ENCODE measurements around the gene PTGR3.

PTGR3 gene

DNA sequence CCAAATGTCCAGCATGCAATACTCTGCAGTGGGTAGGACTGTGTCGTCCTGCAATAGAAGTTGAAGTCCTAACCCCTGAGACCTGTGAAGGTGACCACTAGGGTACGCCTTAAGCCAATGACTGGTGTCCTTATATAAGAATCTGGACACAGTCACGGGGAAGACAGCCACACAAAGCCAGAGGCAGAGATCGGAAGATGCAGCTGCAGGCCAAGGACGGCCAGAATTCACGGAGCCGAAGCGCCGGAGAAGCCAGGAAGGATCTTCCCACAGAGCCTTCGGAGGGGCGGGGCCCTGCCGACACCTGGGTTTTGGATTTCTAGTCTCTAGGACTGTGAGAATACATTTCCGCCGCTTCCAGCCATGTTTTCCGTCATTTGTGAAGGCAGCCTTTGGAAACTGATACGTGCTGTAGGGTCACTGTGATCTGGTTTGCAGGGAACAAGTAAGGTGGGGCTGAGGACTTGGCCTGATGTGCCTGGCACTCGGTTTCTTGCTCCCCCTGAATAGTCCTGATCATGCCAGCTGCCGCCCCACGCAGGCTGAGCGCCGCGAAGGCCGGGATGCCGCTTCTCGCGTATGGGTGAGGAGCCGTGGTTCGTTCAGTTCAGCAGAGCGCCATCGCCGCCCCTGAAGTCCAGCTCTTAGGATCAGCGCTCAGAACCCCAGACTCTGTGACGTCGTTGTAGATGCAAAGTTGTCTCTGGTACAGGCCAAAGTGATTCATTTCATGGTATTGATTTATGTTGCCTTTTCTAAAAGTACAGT lies 38.7 kb downstream of the PTGR3 start:
- DNase-seq (ENCODE audit: low read depth in 3 of 3): no peak

DNA sequence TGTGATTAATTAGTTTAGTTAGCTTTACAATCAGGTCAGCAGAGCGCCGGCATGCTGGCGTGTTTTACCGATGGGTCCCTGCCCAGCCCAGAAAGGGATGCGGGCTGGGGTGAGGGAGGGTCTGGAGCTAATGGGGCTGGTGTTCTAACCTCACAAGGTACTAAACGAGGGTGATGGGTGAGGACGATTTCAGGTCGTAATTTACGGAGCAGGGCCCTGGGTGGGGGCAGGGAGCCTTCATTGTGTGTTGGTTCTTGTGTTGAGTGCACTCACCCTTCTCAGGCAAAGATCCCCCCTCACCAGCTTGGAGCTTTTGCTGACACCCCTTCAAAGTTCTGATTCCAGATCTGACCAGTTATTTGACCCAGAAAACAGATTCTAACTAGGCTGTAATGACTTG lies 39.5 kb downstream of the PTGR3 start:
- no peak for DNase-seq (ENCODE audit: low read depth in 3 of 3)

- no peak for DNase-seq (ENCODE audit: low read depth in 3 of 3)
These were observed 40.3 kb downstream of the PTGR3 start for GRCh38 chr18:75168619-75169018.

GRCh38 chr18:75167759-75168618 lies 41.0 kb downstream of the PTGR3 start:
- DNase-seq (ENCODE audit: low read depth in 3 of 3): no peak

GRCh38 chr18:75167137-75167536 lies 41.8 kb downstream of the PTGR3 start:
- no peak for DNase-seq (ENCODE audit: low read depth in 3 of 3)

DNA sequence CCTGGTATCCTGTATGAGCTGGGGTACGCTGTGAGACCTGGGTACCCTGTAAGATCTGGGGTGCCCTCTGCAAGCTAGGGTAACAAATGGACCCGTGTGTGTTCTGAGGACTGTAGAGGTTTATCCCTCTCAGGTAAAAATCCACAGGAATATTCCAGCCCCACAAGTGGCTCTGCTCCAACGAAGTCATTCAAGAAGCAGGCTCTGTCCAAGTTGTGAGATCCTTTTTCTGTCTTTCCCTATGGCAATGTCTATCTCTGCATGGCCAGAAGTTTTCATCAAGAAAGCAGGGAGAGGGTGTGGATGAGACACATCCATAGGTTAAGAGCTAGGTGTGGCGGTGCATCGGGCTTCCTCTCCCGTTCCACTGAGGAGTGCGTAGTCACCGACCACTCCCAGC lies 43.0 kb downstream of the PTGR3 start:
- DNase-seq (ENCODE audit: low read depth in 3 of 3): no peak

DNA sequence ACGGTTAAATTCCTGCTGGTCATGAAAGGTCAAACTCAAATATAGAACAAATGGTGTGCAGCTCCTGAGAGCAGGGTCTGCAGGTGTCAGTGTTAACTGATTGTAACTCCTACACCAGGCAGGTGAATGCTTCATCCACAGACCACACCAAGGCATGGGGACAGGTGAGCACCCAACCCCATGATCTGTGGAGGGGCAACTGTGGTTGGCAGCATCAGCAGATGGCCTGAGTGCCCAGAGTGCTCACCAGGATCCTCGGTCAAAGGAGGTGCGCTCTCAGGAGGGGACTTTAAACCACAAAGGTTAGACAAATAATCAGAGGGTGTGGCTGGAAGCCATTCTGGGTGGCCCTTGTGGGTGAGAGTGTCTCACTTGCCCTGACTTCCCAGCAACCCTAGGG lies 44.5 kb downstream of the PTGR3 start:
- DNase-seq (ENCODE audit: low read depth in 3 of 3): no peak

DNA sequence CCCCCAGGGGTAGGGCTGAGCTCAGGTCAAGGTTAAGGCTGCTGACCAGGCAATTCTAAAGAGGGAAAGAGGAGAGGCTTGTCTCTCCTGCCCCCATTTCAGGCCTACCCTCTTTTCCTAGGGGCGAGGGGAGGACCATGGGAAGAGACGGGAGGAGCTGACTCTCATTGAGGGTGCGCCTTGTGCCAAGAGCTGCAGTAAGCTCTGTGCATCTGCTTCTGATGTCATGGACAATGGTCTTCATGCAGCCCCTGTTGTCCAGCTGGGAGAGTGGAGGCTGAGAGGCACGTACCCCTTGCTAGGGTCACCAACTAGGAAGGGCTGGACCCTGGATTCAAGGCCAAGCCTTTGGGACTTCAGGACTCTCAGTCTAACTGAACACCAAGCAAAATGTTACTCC lies 45.2 kb downstream of the PTGR3 start:
- DNase-seq (ENCODE audit: low read depth in 3 of 3): no peak

GRCh38 chr18:75162978-75163377 lies 46.0 kb downstream of the PTGR3 start:
- DNase-seq (ENCODE audit: low read depth in 3 of 3): no peak

GRCh38 chr18:75162467-75162866 lies 46.5 kb downstream of the PTGR3 start:
- DNase-seq (ENCODE audit: low read depth in 3 of 3): no peak

DNA sequence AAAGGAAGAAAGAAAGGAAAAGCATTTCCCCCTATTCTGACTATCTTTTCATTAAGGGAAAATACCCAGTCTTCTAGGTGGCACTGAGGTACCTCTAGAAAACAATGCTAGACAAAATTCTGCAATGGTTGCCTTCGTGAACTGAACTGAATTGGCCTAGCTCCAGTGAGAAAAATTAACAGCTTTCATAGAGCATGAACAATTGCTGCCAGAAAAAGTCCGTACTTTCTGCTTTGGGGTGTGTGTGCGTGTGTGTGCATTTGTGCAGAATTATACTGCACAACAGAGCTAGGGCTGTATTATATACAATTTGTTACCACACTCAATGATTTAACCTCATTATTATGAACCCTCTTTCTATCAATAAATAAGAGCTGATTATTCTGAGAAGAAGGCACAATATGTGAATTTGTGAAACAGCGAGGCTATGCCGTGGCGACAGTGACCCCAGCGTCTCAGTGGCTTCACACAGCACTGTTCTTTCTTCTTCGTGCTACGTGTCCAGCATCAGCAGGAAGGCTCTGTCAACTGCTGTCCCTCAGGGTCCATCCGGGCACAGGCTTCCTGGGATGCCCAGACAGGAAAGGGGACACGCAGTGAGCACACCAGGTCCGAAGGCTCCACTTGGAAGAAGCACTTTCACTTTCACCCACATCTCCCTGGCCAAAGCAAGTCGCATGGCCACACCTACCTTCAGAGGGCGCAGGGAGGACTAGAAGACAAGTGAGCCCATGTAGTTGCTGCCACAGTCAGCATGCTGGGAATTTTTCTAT lies 47.5 kb downstream of the PTGR3 start:
- DNase-seq (ENCODE audit: low read depth in 3 of 3): no peak

- DNase-seq (ENCODE audit: low read depth in 3 of 3): no peak
These were observed 48.6 kb downstream of the PTGR3 start for GRCh38 chr18:75160364-75160763.

- DNase-seq (ENCODE audit: low read depth in 3 of 3): no peak
These were observed 49.1 kb downstream of the PTGR3 start for GRCh38 chr18:75159646-75160356.

DNA sequence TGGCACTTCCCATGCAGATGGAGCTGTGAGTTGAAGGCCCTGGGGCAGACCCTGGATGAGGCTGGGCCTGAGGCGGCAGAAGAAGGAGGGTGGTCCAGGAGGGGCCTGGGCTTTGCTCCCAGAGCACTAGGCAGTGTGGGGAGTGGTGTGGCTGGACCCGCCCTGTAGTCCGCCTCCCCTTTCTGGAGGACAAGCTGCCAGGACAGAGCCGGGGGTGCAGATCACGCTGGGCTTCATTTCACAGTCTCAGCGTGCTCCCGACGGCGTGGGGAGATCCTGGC lies 49.8 kb downstream of the PTGR3 start:
- no peak for DNase-seq (ENCODE audit: low read depth in 3 of 3)

All from stimulated activated CD4-positive, alpha-beta T cell treated with anti-CD3 and anti-CD28 coated beads, TNF-alpha, amount 100 ng/mL, for 24 hours (primary cell).